ENCODE results near the gene FGF9.

Gene FGF9

GRCh38 chr13:21674490-21675009 is 3.7 kb downstream of the FGF9 start:
- DNase-seq (ENCODE audit: low read depth in 2 of 2): no peak

- DNase-seq (ENCODE audit: low read depth in 2 of 2): peak in 1 of 2 donors; percentile 27
Observed at GRCh38 chr13:21675095-21675991, 4.5 kb downstream of the FGF9 start.

DNA sequence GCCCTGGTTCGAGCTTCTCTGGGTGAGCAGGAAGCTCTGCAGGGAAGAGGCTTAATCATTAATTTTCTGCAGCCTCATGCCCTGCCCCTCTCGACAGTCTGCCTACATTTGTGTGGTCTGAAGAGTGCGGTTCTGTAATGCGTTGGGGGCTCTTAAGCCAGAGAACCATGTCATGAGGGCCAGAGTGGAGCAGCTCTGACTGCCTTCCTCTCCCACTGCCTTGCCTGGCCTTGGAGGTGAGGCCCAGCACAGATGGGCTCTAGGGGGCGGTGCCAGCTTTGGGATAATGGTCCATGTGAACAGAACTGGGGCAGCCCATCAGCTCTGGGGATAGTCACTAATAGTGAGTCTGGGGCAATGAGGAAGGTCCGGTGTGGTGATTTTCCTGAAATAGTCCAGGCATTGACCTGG is 5.7 kb downstream of the FGF9 start:
- no peak for DNase-seq (ENCODE audit: low read depth in 2 of 2)

- DNase-seq (ENCODE audit: low read depth in 2 of 2): no peak
Observed at GRCh38 chr13:21677075-21677623, 6.3 kb downstream of the FGF9 start.

- no peak for DNase-seq (ENCODE audit: low read depth in 2 of 2)
Observed at GRCh38 chr13:21683034-21683733, 12.3 kb downstream of the FGF9 start.

GRCh38 chr13:21684576-21684975 is 13.7 kb downstream of the FGF9 start:
- DNase-seq (ENCODE audit: low read depth in 2 of 2): no peak

DNA sequence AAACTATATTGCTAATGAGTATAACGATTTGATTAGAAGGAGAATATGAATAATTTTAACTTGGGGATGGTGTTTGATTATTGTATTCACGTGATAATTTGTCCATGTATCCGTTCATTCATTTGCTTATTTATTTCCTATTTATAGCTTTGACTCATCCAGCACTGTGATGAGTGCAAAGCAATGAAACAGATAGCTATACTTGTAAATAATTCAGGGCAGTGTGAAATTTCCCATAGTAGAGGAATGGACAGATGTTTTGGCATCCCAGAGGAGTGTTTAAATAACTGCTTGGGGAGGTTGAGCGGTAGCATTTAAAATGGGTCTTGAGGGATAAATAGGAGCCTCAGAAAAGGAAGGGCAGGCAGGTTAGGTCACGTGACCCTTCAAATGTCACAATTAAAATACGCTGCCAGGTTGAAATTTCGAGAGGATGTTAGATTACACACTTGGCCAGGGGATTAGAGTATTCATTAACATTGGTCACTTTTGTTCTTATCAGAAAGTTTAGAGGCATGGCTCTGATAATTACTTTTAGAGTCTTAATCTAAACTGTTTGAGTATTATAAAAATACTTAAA is 14.7 kb downstream of the FGF9 start:
- DNase-seq (ENCODE audit: low read depth in 2 of 2): no peak

DNA sequence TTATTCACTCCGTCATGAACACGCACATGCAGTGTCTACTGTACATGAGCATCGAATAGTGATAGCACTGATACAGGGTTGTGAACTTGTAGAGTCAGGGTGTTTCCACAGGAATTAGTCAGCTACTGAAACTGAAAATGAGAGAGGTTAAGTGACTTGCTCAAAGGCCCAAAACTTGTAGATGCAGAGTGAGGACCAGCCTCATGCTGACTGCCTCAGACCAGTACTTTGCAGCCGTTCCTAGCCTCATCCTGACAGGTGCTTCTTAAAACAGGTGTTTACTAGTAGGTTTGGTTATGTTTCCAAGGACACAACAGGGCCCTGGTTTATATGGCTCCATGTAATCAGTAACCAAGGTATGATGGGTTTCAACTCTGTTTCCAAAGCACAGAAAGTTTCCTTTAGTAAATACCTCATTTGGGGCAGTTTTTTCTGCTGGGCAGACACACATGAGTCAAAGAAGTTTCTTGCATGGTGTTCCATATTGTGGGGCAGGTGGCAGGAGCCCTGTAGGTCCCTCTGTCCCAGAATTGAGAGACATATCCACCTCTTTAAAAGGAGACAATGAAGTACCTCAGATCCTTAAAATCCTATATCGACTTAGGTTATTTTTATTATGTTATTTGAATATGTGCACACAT is 16.0 kb downstream of the FGF9 start:
- no peak for DNase-seq (ENCODE audit: low read depth in 2 of 2)

GRCh38 chr13:21688056-21688455 is 17.2 kb downstream of the FGF9 start:
- no peak for DNase-seq (ENCODE audit: low read depth in 2 of 2)

DNA sequence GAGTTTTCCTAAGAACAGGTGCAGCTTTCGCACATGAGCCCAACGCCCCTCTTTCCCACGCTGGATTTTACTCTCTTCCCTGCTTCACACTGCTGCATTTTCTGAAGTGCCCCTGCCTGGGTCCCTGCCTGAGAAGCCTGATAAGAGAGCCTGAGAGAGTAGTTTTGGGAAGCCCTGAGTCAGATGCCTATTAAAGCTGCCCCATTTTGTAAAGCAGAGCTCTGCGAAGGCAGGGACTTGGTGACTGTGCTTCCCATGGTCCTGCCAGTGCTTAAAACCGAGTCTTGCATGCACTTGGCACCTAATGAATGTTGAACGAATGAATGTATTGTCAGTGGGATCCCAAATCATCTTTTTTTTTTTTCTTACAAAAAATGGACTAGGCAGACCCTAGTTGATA is 18.2 kb downstream of the FGF9 start:
- no peak for DNase-seq (ENCODE audit: low read depth in 2 of 2)

DNA sequence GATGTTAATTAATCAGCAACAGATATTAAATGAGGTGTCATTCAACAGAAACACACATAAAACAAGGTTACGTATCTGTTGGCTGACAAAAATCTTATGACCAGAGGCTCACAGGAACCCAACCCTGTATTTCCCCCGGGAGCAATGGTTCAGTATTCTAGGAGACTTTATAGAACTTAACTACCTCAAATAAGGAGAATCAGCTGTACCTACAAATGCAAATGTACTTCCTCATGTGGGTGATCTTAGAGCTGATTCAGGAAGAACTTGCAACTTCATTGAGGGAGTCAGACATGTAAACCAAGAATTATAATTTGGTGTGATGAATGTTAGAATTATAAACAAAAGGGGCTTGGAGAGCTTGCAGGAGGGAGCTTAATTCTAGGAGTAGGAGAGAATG is 20.1 kb downstream of the FGF9 start:
- no peak for DNase-seq (ENCODE audit: low read depth in 2 of 2)

- no peak for DNase-seq (ENCODE audit: low read depth in 2 of 2)
Observed at GRCh38 chr13:21691500-21691899, 20.6 kb downstream of the FGF9 start.

GRCh38 chr13:21691928-21692327 is 21.1 kb downstream of the FGF9 start:
- no peak for DNase-seq (ENCODE audit: low read depth in 2 of 2)

DNA sequence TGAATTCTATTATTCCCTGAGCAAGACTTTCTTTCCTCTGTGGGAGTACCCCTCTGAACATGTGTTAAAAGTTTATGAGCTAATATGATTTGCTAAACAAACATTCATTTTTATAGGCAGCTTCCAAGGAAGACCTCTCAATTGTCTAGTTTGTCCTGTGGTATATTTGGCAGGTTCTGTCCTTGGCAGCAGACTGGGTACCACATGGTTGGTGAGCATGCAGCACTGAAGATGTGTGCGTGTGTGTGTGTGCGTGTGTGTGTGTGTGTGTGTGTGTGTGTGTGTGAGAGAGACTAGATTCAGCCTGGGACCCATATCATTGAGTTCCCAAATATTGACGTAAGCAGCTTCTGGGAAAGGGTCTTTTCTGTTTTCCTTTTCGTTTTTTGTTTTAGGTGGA is 24.0 kb downstream of the FGF9 start:
- no peak for DNase-seq (ENCODE audit: low read depth in 2 of 2)

DNA sequence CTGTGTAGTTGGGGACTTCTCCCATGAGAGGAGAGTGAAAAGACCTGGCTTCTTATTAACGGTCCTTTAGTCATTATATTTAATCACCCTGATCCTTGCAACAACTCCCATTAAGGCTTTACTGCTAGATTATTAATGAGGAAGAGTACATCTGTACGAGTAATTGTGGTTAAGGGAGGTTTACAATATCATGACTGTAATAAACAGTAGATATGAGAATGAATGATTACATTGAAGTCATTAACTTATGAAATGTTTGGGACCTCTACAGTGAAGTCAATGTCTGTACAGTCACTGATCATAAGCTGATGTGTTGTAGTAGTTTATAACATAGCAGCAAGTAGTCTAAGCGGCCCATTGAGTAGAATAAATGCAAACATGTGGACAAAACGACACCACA is 24.7 kb downstream of the FGF9 start:
- DNase-seq (ENCODE audit: low read depth in 2 of 2): no peak

GRCh38 chr13:21696865-21697448 is 26.1 kb downstream of the FGF9 start:
- DNase-seq (ENCODE audit: low read depth in 2 of 2): no peak

DNA sequence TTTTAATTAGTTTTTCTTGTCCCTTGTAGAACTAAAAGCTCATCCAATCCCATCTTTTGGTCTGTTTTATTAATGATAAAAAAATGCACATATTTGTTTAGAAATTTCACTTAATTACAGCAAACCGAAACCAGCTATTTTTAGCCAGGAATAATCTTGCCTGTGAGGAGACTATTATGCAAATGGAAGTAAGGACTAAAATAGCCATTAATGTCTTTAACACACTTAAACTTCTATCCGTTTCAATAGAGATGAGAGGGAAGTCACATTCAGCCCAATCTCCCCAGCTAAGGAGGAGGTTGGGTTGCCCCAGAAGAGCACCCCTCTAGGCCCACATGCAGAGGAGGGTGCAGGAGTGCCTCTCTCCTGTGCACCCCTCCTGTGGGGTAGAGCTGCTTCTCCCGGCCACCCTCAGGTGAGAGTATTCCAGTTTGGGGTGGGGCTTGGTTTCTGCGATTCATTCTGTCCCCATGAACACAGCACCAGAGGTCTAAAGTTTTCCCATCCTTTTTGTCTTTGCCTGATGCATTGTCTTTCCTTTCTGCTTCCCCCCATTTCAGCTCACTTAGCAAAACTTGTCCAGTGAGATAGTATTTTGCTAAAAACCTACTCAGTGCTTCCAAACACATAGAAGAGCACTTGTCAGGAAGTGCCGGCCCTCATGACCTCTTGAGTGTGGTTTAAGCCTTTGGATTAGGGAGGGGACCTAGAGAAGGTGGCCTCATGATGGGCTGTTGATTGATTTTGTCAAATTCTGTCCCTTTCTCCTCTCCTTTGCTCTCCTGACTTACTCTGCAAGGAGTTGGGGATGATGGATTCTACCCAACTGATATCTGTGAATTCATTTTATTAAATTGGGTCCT is 28.2 kb downstream of the FGF9 start:
- no peak for DNase-seq (ENCODE audit: low read depth in 2 of 2)

DNA sequence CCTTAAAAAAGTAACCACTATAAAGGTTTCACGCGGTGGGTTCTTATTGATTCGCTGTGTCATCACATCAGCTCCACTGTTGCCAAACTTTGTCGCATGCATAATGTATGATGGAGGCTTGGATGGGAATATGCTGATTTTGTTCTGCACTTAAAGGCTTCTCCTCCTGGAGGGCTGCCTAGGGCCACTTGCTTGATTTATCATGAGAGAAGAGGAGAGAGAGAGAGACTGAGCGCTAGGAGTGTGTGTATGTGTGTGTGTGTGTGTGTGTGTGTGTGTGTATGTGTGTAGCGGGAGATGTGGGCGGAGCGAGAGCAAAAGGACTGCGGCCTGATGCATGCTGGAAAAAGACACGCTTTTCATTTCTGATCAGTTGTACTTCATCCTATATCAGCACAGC is 30.6 kb downstream of the FGF9 start:
- DNase-seq (ENCODE audit: low read depth in 2 of 2): no peak

GRCh38 chr13:21703846-21704245 is 33.0 kb downstream of the FGF9 start:
- DNase-seq (ENCODE audit: low read depth in 2 of 2): no peak

DNA sequence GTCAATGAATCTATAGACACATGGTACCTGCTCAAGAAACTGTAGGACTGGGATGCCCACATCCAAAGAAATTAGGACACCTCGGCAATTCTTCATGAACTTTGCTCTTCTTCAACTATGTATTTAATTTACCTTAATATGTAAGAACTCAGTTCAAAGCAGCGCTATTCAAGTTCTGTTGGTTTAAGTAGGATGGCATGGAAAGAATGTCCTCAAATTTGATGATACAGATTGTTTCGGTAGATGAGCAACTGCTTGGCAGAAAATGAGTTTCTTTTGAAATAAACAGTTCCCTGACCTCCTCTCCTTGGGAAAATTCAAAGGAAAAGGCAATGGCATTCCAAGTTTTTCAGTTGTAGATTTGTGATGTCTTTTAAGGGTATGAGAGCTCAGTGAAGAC is 36.7 kb downstream of the FGF9 start:
- no peak for DNase-seq (ENCODE audit: low read depth in 2 of 2)
